Stimulated activated CD4-positive, alpha-beta T cell treated with anti-CD3 and anti-CD28 coated beads, Interleukin-12 subunit alpha, Interleukin-12 subunit beta, amount 100 ng/mL, for 4 hours (primary cell): ENCODE results near the gene TNFRSF14.
A peak's percentile ranks its signal among the peaks of the same experiment; 100 is the strongest.

ENCODE experiments used
- DNase-seq: peaks from one replicate; pipeline ENCODE4 v3.0.0-alpha.2; 2020

TNFRSF14 gene

GRCh38 chr1:2570332-2570731 lies 14.2 kb downstream of the TNFRSF14 start:
- DNase-seq: no peak

- no peak for DNase-seq
These were observed 15.2 kb downstream of the TNFRSF14 start for GRCh38 chr1:2571348-2571747.

- DNase-seq: no peak
These were observed 17.2 kb downstream of the TNFRSF14 start for GRCh38 chr1:2573250-2573920.

- no peak for DNase-seq
These were observed 18.2 kb downstream of the TNFRSF14 start for GRCh38 chr1:2574350-2574749.

GRCh38 chr1:2575801-2576663 lies 19.9 kb downstream of the TNFRSF14 start:
- DNase-seq: no peak

- DNase-seq: peak; percentile 36
These were observed 21.4 kb downstream of the TNFRSF14 start for GRCh38 chr1:2577565-2578075.

- no peak for DNase-seq
These were observed 22.6 kb downstream of the TNFRSF14 start for GRCh38 chr1:2578758-2579118.

GRCh38 chr1:2580691-2581090 lies 24.5 kb downstream of the TNFRSF14 start:
- DNase-seq: no peak

- DNase-seq: no peak
These were observed 26.2 kb downstream of the TNFRSF14 start for GRCh38 chr1:2582391-2582790.

- no peak for DNase-seq
These were observed 27.2 kb downstream of the TNFRSF14 start for GRCh38 chr1:2583331-2583791.

- no peak for DNase-seq
These were observed 27.7 kb downstream of the TNFRSF14 start for GRCh38 chr1:2583871-2584351.

GRCh38 chr1:2584686-2585317 lies 28.6 kb downstream of the TNFRSF14 start:
- no peak for DNase-seq

- DNase-seq: peak; percentile 56
These were observed 29.3 kb downstream of the TNFRSF14 start for GRCh38 chr1:2585318-2586092.

- peak; percentile 99 for DNase-seq
These were observed 30.2 kb downstream of the TNFRSF14 start, which contains the start of gene PRXL2B for GRCh38 chr1:2586154-2587070. TSS of gene PRXL2B (plus strand) at chr1:2586777. CDS start at chr1:2586886, 109 bp downstream.

- DNase-seq: no peak
These were observed 31.1 kb downstream of the TNFRSF14 start for GRCh38 chr1:2587071-2587859.

- DNase-seq: no peak
These were observed 31.8 kb downstream of the TNFRSF14 start for GRCh38 chr1:2587860-2588571.

GRCh38 chr1:2588661-2589430 lies 32.7 kb downstream of the TNFRSF14 start:
- DNase-seq: no peak

GRCh38 chr1:2589431-2590232 lies 33.5 kb downstream of the TNFRSF14 start:
- no peak for DNase-seq
